DND-41 (cell line): ENCODE results near the gene GK.
"Not testable (repeated sequence)": the region's sequence is repeated elsewhere in the genome, so short reads cannot be mapped to it uniquely, and the experiment has no call there.

Experiments used
- ATAC-seq: fragments of 200-7000 bp; cut with Tn5 transposase; 3 replicates; pipeline ENCODE4 v1.9.1; 2021; ENCODE audit warnings: low read depth; ENCODE audit not compliant: insufficient read depth
- DNase-seq: peaks from one replicate; pipeline ENCODE4 v3.0.0-alpha.2; 2020
- H2AFZ ChIP-seq: 2 replicates; pipeline ENCODE4 v1.6.0; 2012; ENCODE audit warnings: low read depth, low read length
- H3K27ac ChIP-seq: 2 replicates; pipeline ENCODE4 v1.5.1; 2012; ENCODE audit warnings: low read length, inconsistent platforms
- H3K27me3 ChIP-seq: fragments of 200-600 bp; sonication (generic); 2 replicates; pipeline ENCODE4 v1.6.0; 2012; ENCODE audit warnings: low read length, mild to moderate bottlenecking, inconsistent platforms; ENCODE audit not compliant: insufficient read depth, poor library complexity
- H3K36me3 ChIP-seq: 2 replicates; pipeline ENCODE4 v1.5.1; 2012; ENCODE audit warnings: low read length, inconsistent platforms; ENCODE audit not compliant: insufficient read depth
- H3K4me1 ChIP-seq: 2 replicates; pipeline ENCODE4 v1.5.1; 2012; ENCODE audit warnings: mild to moderate bottlenecking, low read length; ENCODE audit not compliant: insufficient read depth
- H3K4me2 ChIP-seq: 2 replicates; pipeline ENCODE4 v1.6.0; 2012; ENCODE audit warnings: mild to moderate bottlenecking, moderate library complexity, low read length, inconsistent platforms; ENCODE audit not compliant: insufficient read depth
- H3K4me3 ChIP-seq, 2 experiments: fragments of 200-600 bp in 1 of 2; shearing (Covaris generic) in 1 of 2; 2 replicates each; pipeline ENCODE4 v1.5.1; 2012 to 2016; ENCODE audit warnings: inconsistent platforms in 2 of 2, low read length in 2 of 2, mild to moderate bottlenecking in 2 of 2, low read depth in 1 of 2, moderate library complexity in 1 of 2
- H3K79me2 ChIP-seq: 2 replicates; pipeline ENCODE4 v1.6.0; 2012; ENCODE audit warnings: low read length, inconsistent platforms; ENCODE audit not compliant: insufficient read depth
- H3K9ac ChIP-seq: 2 replicates; pipeline ENCODE4 v1.6.0; 2012; ENCODE audit warnings: low read depth, mild to moderate bottlenecking, inconsistent platforms, low read length, moderate library complexity
- H3K9me3 ChIP-seq: 2 replicates; pipeline ENCODE4 v1.5.1; 2012; ENCODE audit warnings: low read length, moderate library complexity, mild to moderate bottlenecking, inconsistent platforms; ENCODE audit not compliant: insufficient read depth, severe bottlenecking
- H4K20me1 ChIP-seq: 2 replicates; pipeline ENCODE4 v1.6.0; 2012; ENCODE audit warnings: low read length; ENCODE audit not compliant: insufficient read depth
- EZH2 ChIP-seq: IDR thresholded peaks from 3 replicates; pipeline ENCODE4 v1.6.1; 2012; ENCODE audit warnings: borderline replicate concordance, low read depth, mild to moderate bottlenecking, moderate library complexity, low read length, inconsistent platforms; ENCODE audit not compliant: severe bottlenecking
- TF ChIP-seq, protein P1 (sequence below): IDR thresholded peaks from 2 replicates; pipeline ENCODE4 v1.5.1; 2012; ENCODE audit warnings: borderline replicate concordance, low read length, moderate library complexity, mild to moderate bottlenecking; ENCODE audit not compliant: poor library complexity, severe bottlenecking; ENCODE audit errors: extremely low read depth

The GK gene

DNA sequence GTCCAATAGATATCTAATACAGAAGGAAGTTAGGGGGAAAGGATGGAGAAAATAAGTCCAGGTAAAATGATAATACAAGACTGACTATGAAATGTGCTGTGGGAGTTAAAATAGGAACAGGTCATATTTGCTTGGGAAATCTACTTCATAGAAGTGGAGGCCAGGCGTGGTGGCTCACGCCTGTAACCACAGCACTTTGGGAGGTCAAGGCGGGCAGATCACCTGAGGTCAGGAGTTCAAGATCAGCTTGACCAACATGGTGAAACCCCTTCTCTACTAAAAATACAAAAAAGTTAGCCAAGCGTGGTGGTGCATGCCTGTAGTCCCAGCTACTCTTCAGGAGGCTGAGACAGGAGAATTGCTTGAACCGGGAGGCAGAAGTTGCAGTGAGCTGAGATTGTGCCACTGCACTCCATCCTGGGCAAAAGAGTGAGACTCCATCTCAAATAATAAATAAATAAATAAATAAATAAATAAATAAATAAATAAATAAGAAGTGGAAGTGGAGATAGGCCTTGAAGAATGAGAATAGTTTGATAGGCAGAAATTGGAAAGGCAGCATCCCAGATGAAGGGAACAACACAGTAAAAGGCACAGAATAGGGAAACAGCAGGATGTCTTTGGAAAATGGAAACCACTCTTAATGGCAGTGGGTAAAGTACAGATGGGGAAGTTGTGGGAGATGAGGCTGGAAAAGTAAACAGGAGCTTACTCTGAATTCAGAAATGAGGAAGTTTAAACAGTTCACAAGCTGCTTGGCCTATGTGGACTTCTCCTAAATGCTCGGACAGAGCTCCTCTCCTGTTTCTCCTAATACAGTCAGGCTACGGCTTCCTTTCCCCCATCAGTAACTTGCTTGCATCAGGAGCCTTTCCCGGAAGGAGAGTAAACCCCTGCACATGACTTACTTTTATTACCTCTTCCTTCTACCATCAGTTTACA lies 15.1 kb upstream of the GK start:
- DNase-seq = no peak
- Histone ChIP-seq H3K4me3 (no peak overlapping the region), H3K36me3 (no peaks in the 10 kb centered on the region), H3K9ac (no peak overlapping the region), H3K4me1 (no peaks in the 10 kb centered on the region), H3K79me2 (no peaks in the 10 kb centered on the region), H3K9me3 (no peaks in the 10 kb centered on the region), H3K4me2 (no peak overlapping the region), H4K20me1 (no peaks in the 10 kb centered on the region), H3K27me3 (no peaks in the 10 kb centered on the region), H2AFZ (no peak overlapping the region), H3K27ac (no peak overlapping the region)
- TF ChIP-seq EZH2 = no peak
- ATAC-seq = no peak

DNA sequence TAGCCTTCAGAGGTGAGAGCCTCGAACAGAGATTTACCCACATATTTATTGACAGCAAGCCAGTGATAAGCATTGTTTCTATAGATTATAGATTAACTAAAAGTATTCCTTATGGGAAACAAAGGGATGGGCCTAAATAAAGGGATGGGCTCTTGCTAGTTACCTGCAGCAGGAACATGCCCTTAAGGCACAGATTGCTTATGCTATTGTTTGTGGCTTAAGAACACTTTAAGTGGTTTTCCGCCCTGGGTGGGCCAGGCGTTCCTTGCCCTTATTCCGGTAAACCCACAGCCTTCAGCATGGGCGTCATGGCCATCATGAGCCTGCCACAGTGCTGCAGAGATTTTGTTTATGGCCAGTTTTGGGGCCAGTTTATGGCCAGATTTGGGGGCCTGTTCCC lies 13.5 kb upstream of the GK start:
- H3K27ac ChIP-seq, H3K4me1 ChIP-seq, H3K9ac ChIP-seq, H2AFZ ChIP-seq, H3K79me2 ChIP-seq, ATAC-seq, H3K9me3 ChIP-seq, H3K27me3 ChIP-seq, H3K4me2 ChIP-seq, H3K36me3 ChIP-seq, H3K4me3 ChIP-seq, DNase-seq, H4K20me1 ChIP-seq: not testable (repeated sequence)

DNA sequence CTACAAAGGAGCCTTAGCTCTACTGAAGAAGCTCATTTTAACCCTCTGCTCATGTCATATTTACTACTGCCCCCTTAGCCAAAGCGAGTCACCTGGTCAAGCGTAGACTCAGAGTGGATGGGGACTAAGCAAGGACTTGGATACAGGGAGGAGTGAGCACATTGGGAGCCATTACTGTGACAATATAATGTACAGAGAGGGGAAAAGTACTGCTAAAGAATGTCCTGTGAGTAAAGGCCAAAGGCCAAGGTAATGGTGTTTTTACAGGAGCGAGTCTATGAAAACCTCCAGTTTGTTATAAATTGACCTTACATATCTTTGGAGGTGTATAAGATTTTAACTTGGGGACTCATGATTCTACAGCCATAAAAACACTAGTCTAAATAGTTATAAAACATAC lies 10.6 kb upstream of the GK start:
- no peak overlapping the region for H3K9ac ChIP-seq
- no peaks in the 10 kb centered on the region for H3K9me3 ChIP-seq
- H3K27me3 ChIP-seq = no peaks in the 10 kb centered on the region
- H3K27ac ChIP-seq = no peak overlapping the region
- ATAC-seq (no peak), DNase-seq (no peak)
- H3K36me3 ChIP-seq = no peaks in the 10 kb centered on the region
- no peaks in the 10 kb centered on the region for H4K20me1 ChIP-seq
- H3K79me2 ChIP-seq = no peaks in the 10 kb centered on the region
- H2AFZ ChIP-seq = no peak overlapping the region
- H3K4me3 ChIP-seq = no peak overlapping the region
- TF ChIP-seq EZH2 = no peak
- TF ChIP-seq, protein P1, sequence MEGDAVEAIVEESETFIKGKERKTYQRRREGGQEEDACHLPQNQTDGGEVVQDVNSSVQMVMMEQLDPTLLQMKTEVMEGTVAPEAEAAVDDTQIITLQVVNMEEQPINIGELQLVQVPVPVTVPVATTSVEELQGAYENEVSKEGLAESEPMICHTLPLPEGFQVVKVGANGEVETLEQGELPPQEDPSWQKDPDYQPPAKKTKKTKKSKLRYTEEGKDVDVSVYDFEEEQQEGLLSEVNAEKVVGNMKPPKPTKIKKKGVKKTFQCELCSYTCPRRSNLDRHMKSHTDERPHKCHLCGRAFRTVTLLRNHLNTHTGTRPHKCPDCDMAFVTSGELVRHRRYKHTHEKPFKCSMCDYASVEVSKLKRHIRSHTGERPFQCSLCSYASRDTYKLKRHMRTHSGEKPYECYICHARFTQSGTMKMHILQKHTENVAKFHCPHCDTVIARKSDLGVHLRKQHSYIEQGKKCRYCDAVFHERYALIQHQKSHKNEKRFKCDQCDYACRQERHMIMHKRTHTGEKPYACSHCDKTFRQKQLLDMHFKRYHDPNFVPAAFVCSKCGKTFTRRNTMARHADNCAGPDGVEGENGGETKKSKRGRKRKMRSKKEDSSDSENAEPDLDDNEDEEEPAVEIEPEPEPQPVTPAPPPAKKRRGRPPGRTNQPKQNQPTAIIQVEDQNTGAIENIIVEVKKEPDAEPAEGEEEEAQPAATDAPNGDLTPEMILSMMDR = no peak
- H3K4me2 ChIP-seq = no peak overlapping the region
- no peaks in the 10 kb centered on the region for H3K4me1 ChIP-seq

DNA sequence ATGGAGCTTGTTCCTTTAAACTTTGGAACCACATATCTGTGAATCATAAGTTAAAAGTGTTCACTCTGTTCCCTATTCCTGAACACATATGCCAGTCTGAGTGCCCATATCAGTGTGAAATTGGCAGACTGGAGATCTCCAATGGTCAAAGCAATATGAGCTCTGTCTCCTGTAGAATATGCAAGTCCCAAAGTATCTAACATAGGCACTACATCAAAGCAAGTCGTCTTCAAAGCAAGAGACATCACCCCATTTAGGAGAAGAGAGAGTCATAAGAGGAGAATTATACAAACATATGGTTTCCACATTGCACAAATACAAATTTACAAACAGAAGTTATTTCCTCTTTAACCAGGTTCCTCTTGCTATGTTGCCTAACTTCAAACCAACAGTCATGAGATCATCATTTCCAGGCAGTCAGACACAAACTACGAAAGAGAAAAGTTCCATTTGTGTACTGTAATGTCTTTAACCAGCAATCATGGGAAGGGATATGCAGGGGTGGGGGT lies 9.9 kb upstream of the GK start:
- Histone ChIP-seq H2AFZ (no peak overlapping the region), H4K20me1 (no peaks in the 10 kb centered on the region), H3K4me1 (no peaks in the 10 kb centered on the region), H3K27ac (no peak overlapping the region), H3K36me3 (no peaks in the 10 kb centered on the region), H3K9ac (no peak overlapping the region), H3K27me3 (no peaks in the 10 kb centered on the region), H3K4me2 (no peak overlapping the region), H3K79me2 (no peaks in the 10 kb centered on the region), H3K4me3 (no peak overlapping the region), H3K9me3 (no peaks in the 10 kb centered on the region)
- DNase-seq = no peak
- no peak for TF ChIP-seq EZH2
- TF ChIP-seq, protein P1 = no peak
- ATAC-seq = no peak
